ENCODE data around the gene VSTM5. TPM values are rescaled to one million over a fixed set of nuclear protein-coding genes. Genes with fewer than 3 reads are reported as not detected.
"Not testable (repeated sequence)": the region's sequence is repeated elsewhere in the genome, so short reads cannot be mapped to it uniquely, and the experiment has no call there.

The VSTM5 gene
- polyA plus RNA-seq, 3 donors = 0.10 TPM; not detected in 2

DNA sequence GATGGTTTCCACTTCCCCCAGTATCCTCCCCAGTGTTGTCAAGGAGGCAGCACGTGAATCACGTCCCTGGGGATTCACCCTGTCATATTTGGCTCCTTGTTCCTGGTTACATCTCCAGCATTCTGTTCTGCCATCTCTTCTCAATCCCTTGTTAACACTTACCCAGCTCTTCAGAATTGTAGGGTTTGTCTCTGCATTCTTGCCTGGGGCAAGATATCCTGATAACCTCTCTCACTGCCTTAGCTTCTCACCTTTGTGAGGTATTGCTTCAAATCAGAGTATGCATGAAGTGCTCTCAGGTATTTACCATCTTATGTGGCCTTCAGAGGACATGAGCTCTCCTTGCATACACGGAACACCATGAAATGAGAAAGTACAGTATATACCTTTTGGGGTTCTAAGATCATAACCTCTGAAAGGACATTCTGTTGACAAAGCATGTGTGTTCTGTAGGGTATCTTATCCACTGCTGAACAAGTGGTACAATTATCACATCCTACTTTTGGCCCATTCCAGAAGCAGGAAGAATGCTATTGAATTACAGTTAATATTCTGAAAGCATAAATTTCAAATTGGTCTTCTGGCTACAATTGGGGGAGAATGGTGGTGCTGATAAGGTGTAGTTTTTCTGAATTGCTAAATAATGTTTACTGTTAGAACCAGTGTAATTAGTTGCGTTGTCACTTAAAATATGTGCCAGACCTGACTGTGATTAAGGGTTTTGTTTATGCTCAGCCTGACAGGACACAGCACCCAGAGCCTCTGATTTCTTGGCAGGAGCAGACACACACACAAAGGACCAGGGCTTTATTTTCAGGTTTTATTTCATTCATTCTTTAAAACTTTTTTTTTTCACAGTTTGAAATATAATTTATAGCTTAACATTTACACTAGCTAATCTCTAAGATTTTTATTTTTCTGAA is 32.7 kb downstream of the VSTM5 start:
- H3K27ac ChIP-seq (ENCODE audit: low read depth, low read length) = no peak overlapping the region
- 58 to 73% (median 68%) methylated on average over 4 of the region's 4 CpGs for WGBS, 3 donors

DNA sequence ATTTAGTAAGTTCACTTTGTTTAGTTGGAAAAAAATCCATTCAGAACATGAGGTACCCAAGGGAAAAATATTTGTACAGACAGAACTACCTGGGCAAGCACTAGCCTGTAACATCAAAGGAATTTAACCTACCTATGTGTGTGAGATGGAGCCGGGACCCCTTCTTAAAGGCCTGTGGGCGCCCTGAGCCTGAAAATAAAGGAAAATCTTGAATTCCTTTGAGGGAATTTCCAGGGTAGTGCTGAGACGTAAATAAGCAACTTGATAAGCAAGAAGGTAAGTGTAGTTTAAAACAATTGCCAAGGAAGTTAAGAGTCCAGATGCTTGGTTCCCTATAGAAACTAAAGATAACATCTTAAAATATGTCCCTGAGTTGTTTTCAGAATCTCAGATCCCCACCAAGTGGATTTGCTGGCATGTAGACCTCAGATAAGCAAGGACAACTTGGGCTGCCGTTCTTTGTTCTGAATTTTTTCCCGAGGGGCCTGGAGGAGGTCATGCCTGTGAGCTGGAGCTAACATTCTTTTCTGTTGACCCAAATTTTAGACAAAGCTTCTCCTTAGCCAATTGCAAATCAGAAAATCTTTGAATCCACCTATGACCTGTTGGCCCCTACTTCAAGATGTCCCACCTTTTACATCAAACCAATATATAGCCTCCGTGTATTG is 35.3 kb downstream of the VSTM5 start:
- no peak overlapping the region for H3K27ac ChIP-seq (ENCODE audit: low read depth, low read length)
- 58 to 90% (median 90%) methylated on average over 6 of the region's 6 CpGs for WGBS, 3 donors

DNA sequence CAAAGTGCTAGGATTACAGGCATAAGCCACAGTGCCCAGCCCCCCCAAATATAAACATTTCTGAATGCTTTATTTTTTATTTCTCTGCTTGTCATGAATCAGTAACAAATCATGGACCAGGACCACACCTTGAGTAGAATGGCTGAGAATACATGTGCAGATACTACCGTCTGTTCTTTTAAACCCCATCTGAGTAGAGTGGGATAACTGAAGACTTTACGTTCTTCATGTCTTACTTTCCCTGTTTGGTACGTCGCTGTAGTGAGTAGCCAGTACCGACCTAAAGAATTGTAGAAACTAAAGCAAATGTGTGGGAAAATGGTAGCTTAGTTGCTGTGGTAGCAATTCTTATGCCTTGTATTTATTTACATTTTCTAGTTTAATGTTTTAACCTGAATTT is 36.4 kb downstream of the VSTM5 start:
- H3K27ac ChIP-seq (ENCODE audit: low read depth, low read length) = no peak overlapping the region
- 96 to 97% (median 96%) methylated on average over 5 of the region's 5 CpGs for WGBS, 3 donors

DNA sequence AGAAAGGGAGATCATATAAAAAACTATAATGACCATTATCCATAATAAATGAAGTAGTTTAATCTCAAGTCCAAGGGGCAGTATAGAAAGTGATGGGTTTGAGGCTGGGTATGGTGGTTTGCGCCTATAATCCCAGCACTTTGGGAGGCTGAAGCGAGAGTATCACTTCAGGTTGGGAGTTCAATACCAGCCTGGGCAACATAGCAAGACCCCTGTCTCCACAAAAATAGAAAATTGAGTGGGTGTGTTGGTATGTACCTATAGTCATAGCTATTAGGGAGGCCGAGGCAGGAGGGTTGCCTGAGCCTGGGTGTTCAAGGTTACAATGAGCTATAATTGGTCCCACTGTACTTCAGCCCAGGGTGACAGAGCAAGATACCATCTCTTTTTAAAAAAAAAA is 42.4 kb downstream of the VSTM5 start:
- H3K27ac ChIP-seq (ENCODE audit: low read depth, low read length) = no peak overlapping the region
- 96 to 100% (median 99%) methylated on average over 3 of the region's 3 CpGs for WGBS, 3 donors

DNA sequence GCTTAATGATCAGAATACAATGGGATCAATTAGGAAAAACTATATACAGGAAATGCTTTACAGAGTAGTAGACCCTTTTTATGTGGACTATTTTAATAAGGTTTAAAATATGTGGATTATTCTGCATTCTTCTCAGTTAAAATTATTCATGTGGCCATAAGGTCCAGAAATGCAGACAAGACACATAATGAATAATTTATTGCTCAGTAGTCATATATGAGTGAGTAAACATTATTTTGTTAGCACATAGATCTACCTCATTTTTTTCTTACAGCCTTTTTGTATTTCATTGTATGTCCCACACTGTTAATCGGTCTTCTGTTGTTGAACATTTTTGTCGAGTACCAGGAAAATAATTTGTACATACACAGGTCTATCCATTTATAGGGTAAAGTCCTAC is 45.5 kb downstream of the VSTM5 start:
- WGBS, 3 donors = 96 to 99% (median 97%) methylated on average over 2 of the region's 2 CpGs
- no peak overlapping the region for H3K27ac ChIP-seq (ENCODE audit: low read depth, low read length)

DNA sequence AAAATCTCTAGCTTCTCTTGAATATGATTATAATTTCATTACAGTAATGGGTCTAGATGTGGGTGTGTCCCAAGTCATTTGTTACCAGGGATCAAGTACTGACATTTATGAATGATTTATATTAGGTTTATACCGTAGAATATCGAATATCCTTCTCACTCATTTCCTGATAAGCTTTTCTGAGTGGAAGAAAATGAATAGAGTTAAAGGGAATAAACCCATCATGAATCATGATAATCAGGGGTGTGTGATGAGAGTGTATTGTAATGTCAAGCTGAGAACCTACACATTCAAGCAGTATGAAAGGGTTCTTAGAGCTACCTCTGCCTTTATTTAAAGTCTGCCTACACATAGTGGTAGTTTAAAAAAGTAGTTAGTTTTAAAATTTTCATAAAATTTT is 49.1 kb downstream of the VSTM5 start:
- 48 to 82% (median 65%) methylated on average over 2 of the region's 2 CpGs for WGBS, 3 donors
- H3K27ac ChIP-seq (ENCODE audit: low read depth, low read length) = no peak overlapping the region

DNA sequence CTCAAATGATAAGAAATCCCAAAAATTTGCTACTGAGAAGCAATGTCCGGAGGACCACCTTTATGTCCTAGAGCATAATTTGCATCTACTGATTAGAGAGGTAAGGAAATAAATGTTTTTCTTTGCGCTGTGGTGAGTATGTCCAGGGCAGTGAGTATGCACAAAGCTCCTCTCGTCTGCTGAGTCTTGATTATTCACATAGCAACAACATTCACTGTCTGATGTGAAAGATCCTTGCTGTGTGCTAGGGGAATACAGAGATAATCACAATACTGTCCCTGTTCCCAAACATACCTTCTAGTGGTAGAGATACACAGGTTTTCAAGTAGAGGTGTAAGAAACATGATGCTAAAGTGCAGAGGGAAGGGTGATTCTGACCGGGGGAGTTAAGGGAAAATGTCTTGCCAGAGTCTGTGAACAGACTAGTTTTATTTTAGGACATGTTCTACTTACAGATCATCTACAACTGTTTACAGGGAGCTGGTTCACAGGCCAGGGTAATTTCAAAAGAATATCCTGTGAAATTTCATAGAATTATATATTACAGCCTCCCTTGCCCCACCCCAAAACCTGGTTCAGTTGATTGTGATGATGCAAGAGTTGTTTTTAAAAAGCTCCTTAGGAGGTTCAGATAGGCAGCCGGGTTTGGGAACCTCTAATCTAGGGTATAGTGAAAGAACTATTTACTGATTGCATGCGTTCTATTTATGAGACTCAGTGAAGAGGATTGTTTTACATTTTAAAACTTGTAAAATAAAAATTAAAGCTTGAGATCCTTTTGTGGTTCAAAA is 53.8 kb downstream of the VSTM5 start:
- 79 to 95% (median 94%) methylated on average over 6 of the region's 6 CpGs for WGBS, 3 donors
- H3K27ac ChIP-seq (ENCODE audit: low read depth, low read length) = no peak overlapping the region

DNA sequence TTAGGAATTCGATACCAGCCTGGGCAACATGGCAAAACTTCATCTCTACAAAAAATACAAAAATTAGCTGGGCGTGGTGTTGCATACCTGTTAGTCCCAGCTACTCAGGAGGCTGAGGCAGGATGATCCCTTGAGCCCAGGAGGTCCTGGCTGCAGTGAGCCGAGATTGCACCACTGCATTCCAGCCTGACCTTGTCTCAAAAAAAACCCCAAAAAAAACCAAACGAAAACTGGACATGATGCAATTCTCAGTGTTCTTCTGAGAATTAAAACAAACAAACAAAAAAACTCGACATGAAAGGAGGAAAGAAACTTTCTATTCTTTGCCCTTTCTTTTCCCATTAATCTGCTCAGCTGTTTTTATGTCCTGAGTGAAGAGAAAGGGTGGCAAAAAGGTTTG is 58.9 kb downstream of the VSTM5 start:
- WGBS, 3 donors = 82 to 84% (median 83%) methylated on average over 5 of the region's 5 CpGs

DNA sequence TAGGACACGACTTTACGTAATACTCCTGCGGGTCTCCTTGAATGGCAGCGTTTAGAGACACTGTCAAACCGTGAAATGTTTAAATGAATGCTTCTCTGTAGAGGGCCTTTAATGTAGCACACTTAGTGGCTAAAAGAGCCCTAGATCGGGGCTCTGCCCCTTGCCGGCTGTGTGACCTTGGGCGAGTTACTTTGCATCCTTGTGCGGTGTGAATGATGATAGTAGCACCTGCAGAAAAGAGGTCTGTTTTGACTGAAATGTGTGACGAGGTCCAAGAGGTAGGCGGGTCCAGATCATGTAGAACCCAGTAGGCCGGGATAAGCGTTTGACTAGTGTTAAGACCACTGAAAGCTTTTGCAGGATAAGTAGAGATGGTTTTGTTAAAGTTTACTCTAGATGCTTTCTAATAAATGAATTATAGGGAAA is 65.5 kb downstream of the VSTM5 start:
- WGBS, 3 donors = 0 to 1% (median 0%) methylated on average over 13 of the region's 13 CpGs
- no peak overlapping the region for H3K27ac ChIP-seq (ENCODE audit: low read depth, low read length)

More for the DNA sequence above, 58.9 kb downstream of the VSTM5 start:
- no peak overlapping the region for H3K27ac ChIP-seq (ENCODE audit: low read depth, low read length)

DNA sequence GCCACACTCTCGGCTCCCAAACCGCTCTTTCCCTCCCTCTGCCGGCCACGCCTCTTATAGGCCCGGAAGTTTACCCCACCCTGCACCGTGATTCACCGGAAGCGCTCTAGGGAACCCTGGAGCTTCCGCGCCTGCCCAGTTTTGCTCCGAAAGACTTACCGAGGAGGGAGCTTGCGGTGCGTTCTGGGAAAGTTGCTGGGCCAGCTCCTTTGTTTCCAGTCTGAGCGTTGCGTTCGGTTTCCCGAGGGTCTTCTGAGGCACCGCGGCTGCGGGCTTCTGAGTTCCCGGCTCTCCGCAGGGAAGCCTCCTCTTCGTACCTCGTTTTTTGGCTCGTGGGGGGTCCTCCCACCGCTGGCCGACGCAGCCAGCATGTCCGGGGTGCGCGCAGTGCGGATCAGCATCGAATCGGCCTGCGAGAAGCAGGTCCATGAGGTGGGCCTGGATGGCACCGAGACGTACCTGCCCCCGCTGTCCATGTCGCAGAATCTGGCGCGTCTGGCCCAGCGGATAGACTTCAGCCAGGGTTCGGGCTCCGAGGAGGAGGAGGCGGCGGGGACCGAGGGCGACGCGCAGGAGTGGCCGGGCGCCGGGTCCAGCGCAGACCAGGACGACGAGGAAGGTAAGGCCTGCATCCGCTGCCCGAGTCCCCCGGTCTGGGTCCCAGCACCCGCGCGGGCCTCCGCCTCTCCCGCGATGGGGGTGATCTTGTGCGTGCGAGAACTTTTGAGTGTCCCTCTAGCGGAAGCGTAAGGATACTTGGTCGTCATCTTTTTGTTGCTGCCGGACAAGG is 66.1 kb downstream of the VSTM5 start, which contains the start of gene MED17:
TSS of gene MED17 (plus strand) at position 138 of the 790 bp plus-strand sequence. CDS start at position 370, 232 bp downstream.
- 0 to 1% (median 0%) methylated on average over 58 to 72 of the region's 72 CpGs for WGBS, 3 donors
- H3K27ac ChIP-seq (ENCODE audit: low read depth, low read length) = peak within 1 kb of the TSS; percentile 86

DNA sequence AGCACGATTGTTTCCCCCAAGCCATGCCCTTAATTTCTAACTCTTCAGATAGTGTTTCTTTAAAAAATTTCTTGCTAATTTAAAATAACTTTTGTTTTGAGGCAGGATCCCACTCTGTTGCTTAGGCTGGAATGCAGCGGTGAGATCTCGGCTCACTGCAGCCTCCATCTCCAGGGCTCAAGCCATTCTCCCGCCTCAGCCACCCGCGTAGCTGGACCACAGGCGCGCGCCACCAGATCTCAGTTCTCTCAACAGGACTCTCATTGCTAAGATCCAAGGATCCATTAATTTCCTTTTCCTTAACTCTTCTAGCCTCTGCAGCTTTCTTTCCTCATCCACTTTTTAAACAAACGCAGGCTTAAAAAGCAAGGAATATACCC is 66.7 kb downstream of the VSTM5 start:
- no peak overlapping the region for H3K27ac ChIP-seq (ENCODE audit: low read depth, low read length)
- 0% methylated on average over 10 of the region's 10 CpGs for WGBS, 3 donors

DNA sequence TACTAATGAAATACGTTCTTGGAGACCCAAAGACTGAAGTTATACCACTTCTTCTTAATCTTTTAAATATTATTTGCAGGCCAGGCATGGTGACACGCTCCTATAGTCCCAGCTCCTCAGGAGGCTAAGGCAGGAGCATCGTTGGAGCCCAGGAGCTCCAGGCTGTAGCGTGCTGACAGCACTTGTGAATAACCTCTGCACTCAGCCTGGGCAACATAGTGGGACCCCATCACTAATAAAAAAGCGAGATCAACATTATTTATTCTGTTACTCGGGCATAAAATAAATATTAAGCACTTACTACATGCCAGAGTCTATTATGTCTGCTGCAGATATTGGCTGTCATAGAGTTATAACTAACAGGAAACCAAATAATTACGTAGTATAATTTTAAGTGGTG is 67.1 kb downstream of the VSTM5 start:
- 50 to 60% (median 52%) methylated on average over 7 of the region's 7 CpGs for WGBS, 3 donors
- no peak overlapping the region for H3K27ac ChIP-seq (ENCODE audit: low read depth, low read length)

DNA sequence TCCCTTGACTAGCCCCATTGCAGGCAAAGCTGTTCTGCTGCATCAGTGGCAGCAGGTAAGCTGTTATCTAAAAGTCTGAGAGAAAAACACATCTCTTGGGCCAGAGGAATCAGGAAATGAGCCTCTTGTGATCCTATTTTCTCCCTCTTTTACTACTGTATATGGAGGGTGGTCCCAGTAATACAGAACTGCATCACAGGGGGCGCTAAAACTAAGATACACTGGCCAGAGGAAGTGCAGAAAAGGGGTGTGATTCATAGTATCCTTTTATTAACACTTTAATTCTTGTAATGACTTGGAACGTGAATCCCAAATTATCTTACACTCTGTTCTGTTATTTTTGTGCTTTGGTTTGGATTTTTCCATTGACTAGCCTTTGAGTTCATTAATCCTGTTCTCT is 75.1 kb downstream of the VSTM5 start:
- no peak overlapping the region for H3K27ac ChIP-seq (ENCODE audit: low read depth, low read length)
- WGBS, 3 donors = 58 to 65% (median 60%) methylated on average over 2 of the region's 2 CpGs

DNA sequence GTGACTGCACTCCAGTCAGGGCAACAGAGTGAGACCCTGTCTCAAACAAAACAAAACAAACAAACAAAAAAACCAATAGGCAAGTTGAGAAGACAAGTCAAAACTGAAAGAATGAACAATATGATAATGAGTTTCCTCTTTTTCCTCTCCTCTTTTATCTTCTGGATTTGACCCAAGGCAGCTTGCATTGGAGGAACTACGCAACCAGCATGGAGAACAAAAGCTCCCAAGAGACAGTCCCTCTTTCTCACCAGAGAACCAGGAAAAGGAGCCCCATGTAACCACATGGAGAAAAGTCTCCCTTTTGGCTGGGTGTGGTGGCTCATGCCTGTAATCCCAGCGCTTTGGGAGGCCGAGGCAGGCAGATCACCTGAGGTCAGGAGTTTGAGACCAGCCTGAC is 75.9 kb downstream of the VSTM5 start:
- WGBS, 3 donors = 81 to 94% (median 85%) methylated on average over 3 of the region's 3 CpGs
- not testable (repeated sequence) for H3K27ac ChIP-seq (ENCODE audit: low read depth, low read length)

DNA sequence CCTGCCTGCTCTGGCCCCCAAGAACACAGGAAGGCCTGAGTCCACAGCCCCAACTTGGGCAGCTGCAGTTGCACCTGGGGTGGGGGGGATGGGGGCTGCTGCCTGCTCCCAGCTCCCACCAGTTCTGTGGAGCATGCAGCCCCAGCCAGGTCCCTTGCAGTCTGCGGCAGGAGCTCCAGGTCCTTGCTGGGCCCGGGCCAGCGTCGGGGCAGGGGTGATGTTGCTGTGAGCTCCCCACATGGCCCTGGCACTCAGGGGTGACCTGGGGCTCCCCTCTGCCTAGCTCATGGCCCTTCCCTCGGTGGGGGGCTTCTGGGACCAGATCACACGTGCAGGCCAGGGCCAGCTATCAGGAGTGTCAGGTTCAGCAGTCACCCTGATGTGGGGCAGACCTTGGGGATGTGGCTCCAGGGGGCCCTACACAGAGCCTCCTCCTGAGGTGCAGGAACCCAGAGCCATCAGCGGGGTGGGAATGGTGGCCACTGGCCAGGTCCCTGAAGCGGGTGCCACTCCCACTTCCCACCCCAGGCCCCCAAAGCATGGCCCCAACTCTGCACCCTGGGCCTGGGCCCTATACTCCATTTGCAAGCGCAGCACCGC is 76.7 kb downstream of the VSTM5 start:
- no peak overlapping the region for H3K27ac ChIP-seq (ENCODE audit: low read depth, low read length)
- 89 to 91% (median 90%) methylated on average over 9 to 10 of the region's 10 CpGs for WGBS, 3 donors

DNA sequence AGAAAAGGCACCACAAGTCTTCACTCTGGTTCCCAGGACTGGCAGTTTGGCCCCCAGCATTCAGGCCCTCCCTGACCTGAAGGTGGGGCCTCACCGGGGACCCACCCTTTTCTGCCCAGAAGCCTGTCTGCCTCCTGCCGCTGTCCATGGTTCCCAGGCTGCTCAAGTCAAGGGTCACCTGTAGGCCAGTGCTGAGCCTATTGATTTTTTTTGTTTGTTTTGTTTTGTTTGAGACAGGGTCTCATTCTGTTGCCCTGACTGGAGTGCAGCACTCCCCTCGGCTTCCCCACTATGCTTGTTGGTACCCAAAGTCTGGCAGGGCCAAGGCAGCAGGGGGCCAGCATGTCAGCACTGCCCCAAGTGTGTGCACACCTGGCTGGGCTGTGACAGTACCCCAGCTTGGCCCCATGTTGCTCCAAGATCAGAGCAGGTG is 77.4 kb downstream of the VSTM5 start:
- no peak overlapping the region for H3K27ac ChIP-seq (ENCODE audit: low read depth, low read length)
- 82 to 95% (median 94%) methylated on average over 3 of the region's 3 CpGs for WGBS, 3 donors

DNA sequence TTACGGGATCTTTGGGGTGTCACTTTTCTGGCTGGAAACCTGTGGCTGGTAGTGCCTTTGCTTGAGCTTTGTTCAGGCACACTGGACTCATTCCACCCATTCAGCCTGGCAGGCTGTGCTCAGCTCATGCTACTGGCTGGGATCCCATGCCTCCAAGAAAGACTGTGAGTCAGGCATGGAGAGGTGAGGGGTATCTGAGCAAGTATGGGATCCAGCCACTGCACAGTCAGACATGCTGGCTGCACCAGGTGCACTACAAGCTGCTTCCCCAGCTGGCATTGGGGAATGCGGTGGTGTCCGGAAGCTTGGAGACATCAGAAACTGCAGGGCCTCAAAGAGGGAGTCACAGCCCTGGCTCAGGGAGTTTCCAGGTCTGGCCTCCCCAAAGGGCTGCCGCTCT is 78.3 kb downstream of the VSTM5 start:
- no peak overlapping the region for H3K27ac ChIP-seq (ENCODE audit: low read depth, low read length)
- WGBS, 3 donors = 94 to 98% (median 98%) methylated on average over 4 of the region's 4 CpGs

DNA sequence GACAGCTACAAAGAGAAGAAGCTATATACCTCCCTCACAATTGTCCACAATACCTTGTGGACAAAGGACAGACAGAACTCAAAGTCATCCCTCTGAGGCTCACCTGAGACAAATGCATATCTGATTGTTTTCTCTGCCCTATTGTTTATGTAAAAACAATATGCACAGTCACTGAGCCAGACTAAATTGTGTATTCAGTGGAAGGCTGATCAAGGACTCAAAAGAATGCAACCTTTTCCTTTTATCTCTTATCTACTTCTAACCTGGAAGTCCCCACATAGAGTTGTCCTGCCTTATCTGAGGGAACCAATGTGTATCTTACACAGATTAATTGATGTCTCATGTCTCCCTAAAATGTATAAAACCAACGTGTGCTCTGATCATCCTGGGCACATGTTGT is 80.3 kb downstream of the VSTM5 start:
- no peak overlapping the region for H3K27ac ChIP-seq (ENCODE audit: low read depth, low read length)
- WGBS, 3 donors = 27 to 58% (median 49%) methylated on average over 1 of the region's 1 CpG
